Trophoblast cell (in vitro differentiated cells and primary cell): ENCODE data around the gene OGFR.
A peak's percentile ranks its signal among the peaks of the same experiment; 100 is the strongest.

Source experiments
- DNase-seq, 2 donors: peaks; one replicate each; pipeline ENCODE4 v3.0.0-alpha.2; 2016
- H2AFZ ChIP-seq: 2 replicates; pipeline ENCODE4 v1.6.1; 2013; ENCODE audit warnings: low read length, moderate library complexity, mild to moderate bottlenecking; ENCODE audit not compliant: insufficient read depth, poor library complexity
- H2AK5ac ChIP-seq: 2 replicates; pipeline ENCODE4 v1.6.1; 2013; ENCODE audit warnings: mild to moderate bottlenecking, low read length
- H2BK120ac ChIP-seq: 2 replicates; pipeline ENCODE4 v1.6.1; 2013; ENCODE audit warnings: low read length, mild to moderate bottlenecking, moderate library complexity; ENCODE audit not compliant: insufficient read depth, poor library complexity
- H2BK12ac ChIP-seq: 2 replicates; pipeline ENCODE4 v1.6.1; 2013; ENCODE audit warnings: mild to moderate bottlenecking, low read length, moderate library complexity
- H2BK5ac ChIP-seq: 2 replicates; pipeline ENCODE4 v1.6.1; 2013; ENCODE audit warnings: low read length, low read depth, moderate library complexity, mild to moderate bottlenecking; ENCODE audit not compliant: poor library complexity
- H3K14ac ChIP-seq: 2 replicates; pipeline ENCODE4 v1.6.1; 2013; ENCODE audit warnings: mild to moderate bottlenecking, low read length
- H3K18ac ChIP-seq: 2 replicates; pipeline ENCODE4 v1.6.1; 2013; ENCODE audit warnings: mild to moderate bottlenecking, low read length
- H3K23ac ChIP-seq: 2 replicates; pipeline ENCODE4 v1.6.1; 2013; ENCODE audit warnings: low read length
- H3K27ac ChIP-seq: 2 replicates; pipeline ENCODE4 v1.5.1; 2013; ENCODE audit warnings: low read depth, mild to moderate bottlenecking, inconsistent platforms, low read length, moderate library complexity
- H3K27me3 ChIP-seq: 2 replicates; pipeline ENCODE4 v1.6.1; 2013; ENCODE audit warnings: inconsistent platforms, mild to moderate bottlenecking, low read length, moderate library complexity; ENCODE audit not compliant: insufficient read depth
- H3K36me3 ChIP-seq, 2 experiments: 1 replicate in 1 of 2; 2 replicates in 1 of 2; pipeline ENCODE4 v1.6.1; 2013; ENCODE audit warnings: low read length in 2 of 2, mild to moderate bottlenecking in 2 of 2, moderate library complexity in 1 of 2; ENCODE audit not compliant: insufficient read depth in 2 of 2, control insufficient read depth in 1 of 2
- H3K4ac ChIP-seq: 2 replicates; pipeline ENCODE4 v1.6.1; 2013; ENCODE audit warnings: low read depth, mild to moderate bottlenecking, low read length, moderate library complexity
- H3K4me1 ChIP-seq, 2 experiments: 1 replicate in 1 of 2; 2 replicates in 1 of 2; pipeline ENCODE4 v1.6.1; 2013; ENCODE audit warnings: low read length in 2 of 2, mild to moderate bottlenecking in 2 of 2, moderate library complexity in 1 of 2; ENCODE audit not compliant: insufficient read depth in 2 of 2, control insufficient read depth in 1 of 2
- H3K4me2 ChIP-seq: 2 replicates; pipeline ENCODE4 v1.6.1; 2013; ENCODE audit warnings: inconsistent platforms, mild to moderate bottlenecking, low read length, moderate library complexity
- H3K4me3 ChIP-seq: 2 replicates; pipeline ENCODE4 v1.5.1; 2013; ENCODE audit warnings: mild to moderate bottlenecking, low read depth, low read length, inconsistent platforms
- H3K79me1 ChIP-seq: one replicate; pipeline ENCODE4 v1.6.1; 2013; ENCODE audit warnings: low read length
- H3K79me2 ChIP-seq: 2 replicates; pipeline ENCODE4 v1.6.1; 2013; ENCODE audit warnings: low read length, mild to moderate bottlenecking; ENCODE audit not compliant: control insufficient read depth, insufficient read depth, poor library complexity
- H3K9ac ChIP-seq: 2 replicates; pipeline ENCODE4 v1.6.1; 2013; ENCODE audit warnings: mild to moderate bottlenecking, low read length
- H3K9me3 ChIP-seq: 2 replicates; pipeline ENCODE4 v1.6.1; 2013; ENCODE audit warnings: low read depth, mild to moderate bottlenecking, control low read depth, inconsistent platforms, low read length; ENCODE audit not compliant: insufficient read depth
- H4K12ac ChIP-seq: 2 replicates; pipeline ENCODE4 v1.6.1; 2013; ENCODE audit warnings: low read depth, mild to moderate bottlenecking, low read length, moderate library complexity
- H4K8ac ChIP-seq: 2 replicates; pipeline ENCODE4 v1.6.1; 2013; ENCODE audit warnings: low read depth, mild to moderate bottlenecking, low read length, moderate library complexity
- H4K91ac ChIP-seq: one replicate; pipeline ENCODE4 v1.6.1; 2013; ENCODE audit warnings: low read depth, mild to moderate bottlenecking, low read length, moderate library complexity
- WGBS: extraction: QIAGEN DNeasy Blood & Tissue Kit; methylation state at CpG from one replicate; pipeline ENCODE4 v1.1.7; 2013; ENCODE audit warnings: missing lambda C conversion rate; ENCODE audit not compliant: insufficient read length, insufficient coverage; ENCODE audit errors: extremely low coverage; 5-methylcytosine and 5-hydroxymethylcytosine counted together

The OGFR gene

DNA sequence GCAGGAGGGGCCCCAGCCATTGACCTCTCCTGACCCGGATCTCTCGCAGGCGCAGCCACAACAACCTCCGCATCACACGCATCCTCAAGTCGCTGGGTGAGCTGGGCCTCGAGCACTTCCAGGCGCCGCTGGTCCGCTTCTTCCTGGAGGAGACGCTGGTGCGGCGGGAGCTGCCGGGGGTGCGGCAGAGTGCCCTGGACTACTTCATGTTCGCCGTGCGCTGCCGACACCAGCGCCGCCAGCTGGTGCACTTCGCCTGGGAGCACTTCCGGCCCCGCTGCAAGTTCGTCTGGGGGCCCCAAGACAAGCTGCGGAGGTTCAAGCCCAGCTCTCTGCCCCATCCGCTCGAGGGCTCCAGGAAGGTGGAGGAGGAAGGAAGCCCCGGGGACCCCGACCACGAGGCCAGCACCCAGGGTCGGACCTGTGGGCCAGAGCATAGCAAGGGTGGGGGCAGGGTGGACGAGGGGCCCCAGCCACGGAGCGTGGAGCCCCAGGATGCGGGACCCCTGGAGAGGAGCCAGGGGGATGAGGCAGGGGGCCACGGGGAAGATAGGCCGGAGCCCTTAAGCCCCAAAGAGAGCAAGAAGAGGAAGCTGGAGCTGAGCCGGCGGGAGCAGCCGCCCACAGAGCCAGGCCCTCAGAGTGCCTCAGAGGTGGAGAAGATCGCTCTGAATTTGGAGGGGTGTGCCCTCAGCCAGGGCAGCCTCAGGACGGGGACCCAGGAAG lies 7.7 kb downstream of the OGFR start:
- Histone ChIP-seq H3K4me1 (peaks cover 21 to 28% of the 10 kb centered on the region in 2 experiments), H3K18ac (no peak overlapping the region), H4K12ac (no peak overlapping the region), H3K36me3 (peaks cover 51 to 54% of the 10 kb centered on the region in 2 experiments), H3K27me3 (no peaks in the 10 kb centered on the region), H4K8ac (no peak overlapping the region), H2AK5ac (no peak overlapping the region), H3K14ac (no peak overlapping the region), H3K9me3 (no peaks in the 10 kb centered on the region), H2BK5ac (no peak overlapping the region), H3K4ac (no peak overlapping the region), H2BK120ac (no peak overlapping the region), H3K23ac (no peak overlapping the region), H3K27ac (no peak overlapping the region), H2BK12ac (no peak overlapping the region), H3K4me2 (no peak overlapping the region), H3K9ac (no peak overlapping the region), H3K79me1 (peaks cover 15% of the 10 kb centered on the region), H3K79me2 (peaks cover 9% of the 10 kb centered on the region), H4K91ac (peak overlapping the region; percentile 11), H2AFZ (no peak overlapping the region), H3K4me3 (no peak overlapping the region)
- no CpG with 5 or more reads among the region's 43 CpGs for WGBS
- no peak for DNase-seq

DNA sequence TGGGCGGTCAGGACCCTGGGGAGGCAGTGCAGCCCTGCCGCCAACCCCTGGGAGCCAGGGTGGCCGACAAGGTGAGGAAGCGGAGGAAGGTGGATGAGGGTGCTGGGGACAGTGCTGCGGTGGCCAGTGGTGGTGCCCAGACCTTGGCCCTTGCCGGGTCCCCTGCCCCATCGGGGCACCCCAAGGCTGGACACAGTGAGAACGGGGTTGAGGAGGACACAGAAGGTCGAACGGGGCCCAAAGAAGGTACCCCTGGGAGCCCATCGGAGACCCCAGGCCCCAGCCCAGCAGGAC lies 8.2 kb downstream of the OGFR start:
- no peak overlapping the region for H3K18ac ChIP-seq
- H4K91ac ChIP-seq: peak overlapping the region; percentile 11
- DNase-seq: no peak
- H2BK12ac ChIP-seq: no peak overlapping the region
- H3K14ac ChIP-seq: no peak overlapping the region
- peaks cover 20% of the 10 kb centered on the region for H3K79me1 ChIP-seq
- peak overlapping the region; percentile 25 for H2BK120ac ChIP-seq
- no peak overlapping the region for H2AK5ac ChIP-seq
- H3K4me1 ChIP-seq: peaks cover 24 to 34% of the 10 kb centered on the region in 2 experiments
- no peak overlapping the region for H3K4ac ChIP-seq
- H3K36me3 ChIP-seq: peaks cover 46 to 49% of the 10 kb centered on the region in 2 experiments
- no peak overlapping the region for H4K8ac ChIP-seq
- no peaks in the 10 kb centered on the region for H3K9me3 ChIP-seq
- H3K4me2 ChIP-seq: no peak overlapping the region
- no peak overlapping the region for H3K9ac ChIP-seq
- H3K27me3 ChIP-seq: no peaks in the 10 kb centered on the region
- no peak overlapping the region for H3K27ac ChIP-seq
- H2AFZ ChIP-seq: no peak overlapping the region
- H3K4me3 ChIP-seq: no peak overlapping the region
- no CpG with 5 or more reads among the region's 11 CpGs for WGBS
- no peak overlapping the region for H4K12ac ChIP-seq
- no peak overlapping the region for H2BK5ac ChIP-seq
- H3K79me2 ChIP-seq: peaks cover 10% of the 10 kb centered on the region
- no peak overlapping the region for H3K23ac ChIP-seq

DNA sequence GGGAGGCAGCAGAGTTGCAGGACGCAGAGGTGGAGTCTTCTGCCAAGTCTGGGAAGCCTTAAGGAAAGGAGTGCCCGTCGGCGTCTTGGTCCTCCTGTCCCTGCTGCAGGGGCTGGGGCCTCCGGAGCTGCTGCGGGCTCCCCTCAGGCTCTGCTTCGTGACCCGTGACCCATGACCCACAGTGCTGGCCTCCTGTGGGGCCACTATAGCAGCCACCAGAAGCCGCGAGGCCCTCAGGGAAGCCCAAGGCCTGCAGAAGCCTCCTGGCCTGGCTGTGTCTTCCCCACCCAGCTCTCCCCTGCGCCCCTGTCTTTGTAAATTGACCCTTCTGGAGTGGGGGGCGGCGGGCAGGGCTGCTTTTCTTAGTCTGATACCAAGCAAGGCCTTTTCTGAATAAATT lies 9.0 kb downstream of the OGFR start:
- no peaks in the 10 kb centered on the region for H3K27me3 ChIP-seq
- H3K9ac ChIP-seq: no peak overlapping the region
- H3K36me3 ChIP-seq: peaks cover 43 to 46% of the 10 kb centered on the region in 2 experiments
- H3K23ac ChIP-seq: no peak overlapping the region
- H2BK12ac ChIP-seq: no peak overlapping the region
- H3K14ac ChIP-seq: no peak overlapping the region
- H2BK120ac ChIP-seq: no peak overlapping the region
- no peak overlapping the region for H3K4me3 ChIP-seq
- peaks cover 29 to 40% of the 10 kb centered on the region in 2 experiments for H3K4me1 ChIP-seq
- H2BK5ac ChIP-seq: no peak overlapping the region
- no peak overlapping the region for H3K4ac ChIP-seq
- peaks cover 13% of the 10 kb centered on the region for H3K79me2 ChIP-seq
- H2AK5ac ChIP-seq: no peak overlapping the region
- no peak overlapping the region for H3K27ac ChIP-seq
- H4K12ac ChIP-seq: no peak overlapping the region
- no peak overlapping the region for H3K4me2 ChIP-seq
- WGBS: no CpG with 5 or more reads among the region's 13 CpGs
- H3K18ac ChIP-seq: no peak overlapping the region
- peaks cover 25% of the 10 kb centered on the region for H3K79me1 ChIP-seq
- H3K9me3 ChIP-seq: no peaks in the 10 kb centered on the region
- H2AFZ ChIP-seq: no peak overlapping the region
- H4K91ac ChIP-seq: no peak overlapping the region
- peak; percentile 73 to 79 for DNase-seq
- no peak overlapping the region for H4K8ac ChIP-seq

DNA sequence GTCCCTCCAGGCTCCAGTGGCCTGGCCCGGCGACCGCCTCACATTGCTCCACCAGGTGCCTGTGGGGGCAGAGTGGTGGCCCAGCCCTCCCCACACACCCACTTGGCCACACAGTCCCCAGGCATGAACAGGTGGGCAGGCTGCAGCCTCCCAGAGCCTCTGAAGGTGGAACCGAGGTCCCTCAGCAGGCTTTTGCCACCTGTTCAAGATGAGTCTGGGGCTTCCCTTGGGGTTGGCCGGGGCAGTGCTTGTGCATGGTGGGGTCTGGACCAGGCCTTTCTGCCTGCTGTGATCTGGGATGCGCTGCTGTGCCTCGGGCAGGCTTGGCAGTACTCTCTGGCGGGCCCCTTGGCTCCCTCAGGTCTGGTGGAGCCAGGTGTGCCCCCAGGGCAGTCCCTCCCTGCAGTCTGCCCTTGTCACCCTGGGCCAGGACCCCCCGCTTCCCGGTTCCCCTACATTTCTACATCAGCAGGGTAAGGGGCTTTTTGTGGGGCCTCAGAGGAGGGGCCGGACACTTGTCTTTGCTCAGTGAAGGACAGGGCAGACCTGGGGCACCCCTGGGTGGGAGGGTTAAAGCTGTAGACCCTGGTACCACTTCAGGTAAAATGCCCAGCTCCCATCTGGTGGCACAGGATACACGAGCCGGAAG lies 9.5 kb downstream of the OGFR start:
- H3K9ac ChIP-seq: no peak overlapping the region
- no peak overlapping the region for H2BK120ac ChIP-seq
- no peak for DNase-seq
- H4K8ac ChIP-seq: no peak overlapping the region
- H3K14ac ChIP-seq: no peak overlapping the region
- peaks cover 13% of the 10 kb centered on the region for H3K79me2 ChIP-seq
- no CpG with 5 or more reads among the region's 13 CpGs for WGBS
- peaks cover 33 to 46% of the 10 kb centered on the region in 2 experiments for H3K4me1 ChIP-seq
- no peak overlapping the region for H3K4me3 ChIP-seq
- H4K12ac ChIP-seq: no peak overlapping the region
- H2BK12ac ChIP-seq: peak overlapping the region; percentile 16
- peaks cover 39 to 42% of the 10 kb centered on the region in 2 experiments for H3K36me3 ChIP-seq
- peaks cover 28% of the 10 kb centered on the region for H3K79me1 ChIP-seq
- H3K9me3 ChIP-seq: no peaks in the 10 kb centered on the region
- no peak overlapping the region for H2AFZ ChIP-seq
- no peak overlapping the region for H2AK5ac ChIP-seq
- H3K18ac ChIP-seq: no peak overlapping the region
- no peaks in the 10 kb centered on the region for H3K27me3 ChIP-seq
- H2BK5ac ChIP-seq: no peak overlapping the region
- peak overlapping the region; percentile 58 for H4K91ac ChIP-seq
- no peak overlapping the region for H3K27ac ChIP-seq
- H3K4ac ChIP-seq: no peak overlapping the region
- H3K4me2 ChIP-seq: no peak overlapping the region
- no peak overlapping the region for H3K23ac ChIP-seq
